Hepatic stellate cell (primary cell): ENCODE measurements around the gene RBM8A.

Experiments used
- DNase-seq: peaks from one replicate; pipeline ENCODE4 v3.0.0; 2011; ENCODE audit warnings: low spot score

The RBM8A gene

GRCh38 chr1:145916745-145917144 is 10.5 kb downstream of the RBM8A start:
- no peak for DNase-seq

GRCh38 chr1:145912128-145912641 is 15.1 kb downstream of the RBM8A start:
- no peak for DNase-seq

- DNase-seq, result peak; percentile 45
Observed at GRCh38 chr1:145908653-145909052, 18.6 kb downstream of the RBM8A start.

GRCh38 chr1:145906954-145907753 is 20.1 kb downstream of the RBM8A start:
- no peak for DNase-seq

- no peak for DNase-seq
Observed at GRCh38 chr1:145901312-145902021, 25.8 kb downstream of the RBM8A start.

- DNase-seq, result no peak
Observed at GRCh38 chr1:145898756-145899155, 28.5 kb downstream of the RBM8A start.

GRCh38 chr1:145897969-145898368 is 29.3 kb downstream of the RBM8A start:
- no peak for DNase-seq

- no peak for DNase-seq
Observed at GRCh38 chr1:145895471-145895870, 31.8 kb downstream of the RBM8A start.

GRCh38 chr1:145893306-145894055 is 33.8 kb downstream of the RBM8A start:
- no peak for DNase-seq

- DNase-seq, result no peak
Observed at GRCh38 chr1:145892486-145893087, 34.7 kb downstream of the RBM8A start.

GRCh38 chr1:145891587-145892485 is 35.4 kb downstream of the RBM8A start:
- DNase-seq, result peak; percentile 95

GRCh38 chr1:145891143-145891542 is 36.1 kb downstream of the RBM8A start:
- no peak for DNase-seq

GRCh38 chr1:145889722-145890121 is 37.6 kb downstream of the RBM8A start:
- no peak for DNase-seq

- no peak for DNase-seq
Observed at GRCh38 chr1:145887631-145888030, 39.7 kb downstream of the RBM8A start.

GRCh38 chr1:145886816-145887215 is 40.5 kb downstream of the RBM8A start:
- no peak for DNase-seq

GRCh38 chr1:145886390-145886789 is 40.9 kb downstream of the RBM8A start:
- no peak for DNase-seq

GRCh38 chr1:145885738-145886287 is 41.5 kb downstream of the RBM8A start, which contains the start of gene ANKRD35:
ANKRD35 (minus strand) TSS chr1:145885866; CDS start chr1:145885758, 108 bp downstream.
- peak; percentile 96 for DNase-seq

- DNase-seq, result peak; percentile 70
Observed at GRCh38 chr1:145884675-145885074, 42.6 kb downstream of the RBM8A start.

- no peak for DNase-seq
Observed at GRCh38 chr1:145879775-145880174, 47.5 kb downstream of the RBM8A start.

GRCh38 chr1:145878724-145879123 is 48.6 kb downstream of the RBM8A start:
- DNase-seq, result peak; percentile 39
